Spleen (tissue), 11 donors: ENCODE data around the gene LRP1B. TPM values are rescaled to one million over a fixed set of nuclear protein-coding genes. Genes with fewer than 3 reads are reported as not detected.

Source experiments
- DNase-seq: peaks from one replicate; pipeline ENCODE4 v3.0.0-alpha.2; 2020
- H3K27ac ChIP-seq, 8 donors: fragments of 200-600 bp; sonication (generic) in 7 of 8; 1 replicate in 4 of 8; 2 replicates in 4 of 8; pipeline versions ENCODE4 v1.5.0 to v1.8.0; 2016 to 2021; ENCODE audit warnings: inconsistent platforms in 4 of 8, mild to moderate bottlenecking in 4 of 8, moderate library complexity in 1 of 8
- H3K27me3 ChIP-seq, 7 donors: fragments of 200-600 bp; sonication (generic) in 6 of 7; replicated peaks in 1 of 7; 1 replicate in 4 of 7; 2 replicates in 3 of 7; pipeline versions ENCODE4 v1.5.0 to v1.8.0; 2016 to 2021; ENCODE audit warnings: inconsistent platforms in 3 of 7, mild to moderate bottlenecking in 1 of 7
- H3K36me3 ChIP-seq, 6 donors: fragments of 200-600 bp; sonication (generic) in 5 of 6; 1 replicate in 4 of 6; 2 replicates in 2 of 6; pipeline versions ENCODE4 v1.5.0 to v1.8.0; 2016 to 2021; ENCODE audit warnings: inconsistent platforms in 2 of 6
- H3K4me1 ChIP-seq, 6 donors: fragments of 200-600 bp; sonication (generic) in 5 of 6; 1 replicate in 3 of 6; 2 replicates in 3 of 6; pipeline versions ENCODE4 v1.5.0 to v1.8.0; 2016 to 2021; ENCODE audit warnings: inconsistent platforms in 3 of 6
- H3K4me3 ChIP-seq, 8 donors: fragments of 200-600 bp; sonication (generic) in 7 of 8; 1 replicate in 4 of 8; 2 replicates in 4 of 8; pipeline versions ENCODE4 v1.5.0 to v1.8.0; 2016 to 2021; ENCODE audit warnings: inconsistent platforms in 4 of 8, mild to moderate bottlenecking in 4 of 8, moderate library complexity in 2 of 8
- H3K9me3 ChIP-seq, 8 donors: fragments of 200-600 bp; sonication (generic) in 7 of 8; 1 replicate in 4 of 8; 2 replicates in 4 of 8; pipeline versions ENCODE4 v1.5.0 to v1.8.0; 2016 to 2021; ENCODE audit warnings: inconsistent platforms in 4 of 8
- CTCF ChIP-seq, 11 experiments: fragments of 200-600 bp in 7 of 11; fragments of 450-650 bp in 4 of 11; sonication (generic) in 4 of 11; IDR thresholded peaks in 8 of 11; conservative IDR thresholded peaks in 3 of 11; 1 replicate in 7 of 11; 2 replicates in 4 of 11; pipeline versions ENCODE4 v1.4.0 to v1.8.0; 2016 to 2021; ENCODE audit warnings: antibody characterized with exemption in 11 of 11, inconsistent platforms in 4 of 11, mild to moderate bottlenecking in 1 of 11
- POLR2A ChIP-seq, 3 donors: fragments of 450-650 bp; IDR thresholded peaks; one replicate each; pipeline ENCODE4 v1.5.1; 2017; ENCODE audit warnings: antibody characterized with exemption in 3 of 3, mild to moderate bottlenecking in 1 of 3
- POLR2AphosphoS5 ChIP-seq, 3 donors: sonication (generic); formaldehyde crosslinking; IDR thresholded peaks; one replicate each; pipeline ENCODE4 v1.5.1; 2017; ENCODE audit warnings: antibody characterized with exemption in 3 of 3
- WGBS, 5 donors: extraction: QIAGEN DNeasy Blood & Tissue Kit in 3 of 5; methylation state at CpG; one replicate each; pipeline versions ENCODE4 v1.1.5 to v1.1.7; 2013 to 2018; 5-methylcytosine and 5-hydroxymethylcytosine counted together
- intact Hi-C: fragments of 100-400 bp; cut with DNase I; formaldehyde crosslinking; loops from one replicate; pipeline ENCODE4 v1.15.0; 2023; ENCODE audit warnings: low total_unique reads
- polyA plus RNA-seq, 3 donors: library from polyadenylated mRNA; stranded (reverse); fragments of 200-250 nt; gene quantifications; one replicate each; pipeline ENCODE4 v1.2.1, GENCODE V29; 2013
- total RNA-seq, 7 donors: library from RNA; depleted of rRNA in 3 of 7; stranded (reverse); fragments of >200 nt in 3 of 7; fragmentation: NEBNext Ultra II Directional in 4 of 7; extraction: Animal tissue kit (Norgen Biotek cat#: 25700) in 4 of 7; gene quantifications; one replicate each; pipeline versions ENCODE4 v1.1.0 to v1.2.1, GENCODE V29; 2016 to 2021
- donor health status: healthy with polysubstance abuse.
- donor health status: DM: no; HTN: no; CAD: no; lungs with moderate emphysema.
- donor health status: DM: no; HTN: no; CAD: no.
- donor health status: Bipolar disorder and iron deficiency.
- donor health status: healthy.
- donor health status: DM: no; HTN: no; CAD: no.
- donor health status: DM: yes; HTN: yes; CAD: no.

LRP1B gene
- total and polyA plus RNA-seq, 10 donors: 0.02 to 0.85 (median 0.08) TPM; not detected in 2

DNA sequence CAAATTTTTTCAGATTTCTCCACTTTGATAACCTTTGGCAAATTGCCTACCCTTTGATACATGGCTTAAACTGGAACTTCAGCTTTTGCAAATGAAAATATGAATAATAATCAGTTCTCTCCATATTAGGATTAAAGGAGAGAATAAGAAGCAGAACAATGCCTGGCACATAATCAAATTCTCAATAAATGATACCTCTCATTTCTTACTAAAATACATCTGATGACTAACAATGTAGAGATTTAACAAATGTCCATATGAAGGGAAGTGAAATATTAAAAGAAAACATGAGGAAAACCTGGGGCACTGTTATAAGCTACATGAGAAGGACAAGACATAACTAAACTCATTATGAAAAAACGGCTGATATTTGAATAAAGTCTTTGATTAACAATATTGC is 1103.6 kb downstream of the LRP1B start:
- no peak for DNase-seq
- WGBS, 5 donors: 73 to 96% (median 76%) methylated on average over 1 of the region's 1 CpG
- intact Hi-C loops: no loop called here
- H3K4me3 ChIP-seq: no peak overlapping the region
- no peak overlapping the region for H3K27ac ChIP-seq
- H3K27me3 ChIP-seq: no peaks in the 10 kb centered on the region
- H3K9me3 ChIP-seq: peaks cover 0 to 24% (median 12%) of the 10 kb centered on the region in 8 donors
- no peaks in the 10 kb centered on the region for H3K36me3 ChIP-seq
- no peaks in the 10 kb centered on the region for H3K4me1 ChIP-seq
- TF ChIP-seq POLR2A (IDR thresholded peaks at IDR 0.05): no peak
- TF ChIP-seq POLR2AphosphoS5 (IDR thresholded peaks at IDR 0.05): no peak
- no peak for TF ChIP-seq CTCF (IDR thresholded peaks at IDR 0.05 in 8 of 11, conservative IDR thresholded peaks at IDR 0.05 in 3 of 11)

DNA sequence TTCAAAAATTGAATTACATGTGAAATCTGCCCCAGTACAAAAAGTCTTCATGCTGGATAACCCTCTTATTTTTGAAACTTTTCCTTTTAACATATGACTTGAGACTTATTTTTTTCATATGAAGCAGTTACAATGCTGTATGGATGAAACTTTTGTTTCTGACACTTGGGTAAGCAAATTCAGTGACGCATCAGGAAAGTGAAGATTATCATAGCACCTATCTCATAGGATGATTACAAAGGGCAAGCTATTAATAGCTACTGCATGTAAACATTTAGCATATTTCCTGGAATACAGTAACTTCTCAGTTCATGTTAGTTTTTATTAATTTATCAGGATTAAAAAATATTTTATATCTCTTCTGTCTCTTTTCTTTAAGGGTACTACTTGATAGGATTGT is 1109.2 kb downstream of the LRP1B start:
- TF ChIP-seq POLR2A (IDR thresholded peaks at IDR 0.05) (no peak), POLR2AphosphoS5 (IDR thresholded peaks at IDR 0.05) (no peak), CTCF (IDR thresholded peaks at IDR 0.05 in 8 of 11, conservative IDR thresholded peaks at IDR 0.05 in 3 of 11) (no peak)

GRCh38 chr2:141021109-141021508 is 1109.7 kb downstream of the LRP1B start:
- no peak overlapping the region for H3K27ac ChIP-seq
- intact Hi-C loops: no loop called here
- H3K4me1 ChIP-seq: no peaks in the 10 kb centered on the region
- no peaks in the 10 kb centered on the region for H3K9me3 ChIP-seq
- WGBS, 5 donors: 58 to 88% (median 80%) methylated on average over 1 of the region's 1 CpG
- H3K4me3 ChIP-seq: no peak overlapping the region
- H3K36me3 ChIP-seq: no peaks in the 10 kb centered on the region
- H3K27me3 ChIP-seq: no peaks in the 10 kb centered on the region
- no peak for DNase-seq
- TF ChIP-seq POLR2A (IDR thresholded peaks at IDR 0.05): no peak
- no peak for TF ChIP-seq CTCF (IDR thresholded peaks at IDR 0.05 in 8 of 11, conservative IDR thresholded peaks at IDR 0.05 in 3 of 11)
- no peak for TF ChIP-seq POLR2AphosphoS5 (IDR thresholded peaks at IDR 0.05)

More for the DNA sequence above, 1109.2 kb downstream of the LRP1B start:
- H3K4me3 ChIP-seq: no peak overlapping the region
- intact Hi-C loops: no loop called here
- no peaks in the 10 kb centered on the region for H3K27me3 ChIP-seq
- 81 to 91% (median 87%) methylated on average over 1 of the region's 1 CpG for WGBS, 5 donors
- H3K36me3 ChIP-seq: no peaks in the 10 kb centered on the region
- no peak for DNase-seq
- no peaks in the 10 kb centered on the region for H3K4me1 ChIP-seq
- H3K27ac ChIP-seq: no peak overlapping the region
- peaks cover 0 to 1% (median 0%) of the 10 kb centered on the region in 8 donors for H3K9me3 ChIP-seq

DNA sequence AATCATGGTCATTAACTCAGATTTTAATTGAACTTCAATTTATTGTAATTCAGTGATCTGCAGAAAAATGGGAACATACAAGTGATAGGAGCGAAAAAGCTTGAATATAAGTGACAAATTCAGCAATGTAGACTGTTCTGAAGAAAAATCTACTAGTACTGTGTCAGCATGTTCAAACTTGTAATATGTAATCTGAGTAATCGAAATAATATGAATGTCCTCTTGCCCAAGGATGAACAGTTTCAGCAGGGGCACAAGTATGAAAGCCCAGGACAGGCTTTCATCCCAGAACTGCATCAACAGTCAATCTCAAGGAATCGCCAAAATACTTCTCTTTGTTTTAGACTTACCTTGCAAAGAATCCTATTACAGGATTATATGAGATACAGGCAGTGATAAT is 1110.5 kb downstream of the LRP1B start:
- Histone ChIP-seq H3K36me3 (no peaks in the 10 kb centered on the region), H3K27ac (no peak overlapping the region), H3K4me3 (no peak overlapping the region), H3K4me1 (no peaks in the 10 kb centered on the region), H3K9me3 (no peaks in the 10 kb centered on the region), H3K27me3 (no peaks in the 10 kb centered on the region)
- intact Hi-C loops: no loop called here
- WGBS, 5 donors: 76 to 93% (median 83%) methylated on average over 3 of the region's 3 CpGs
- DNase-seq: no peak
- TF ChIP-seq POLR2AphosphoS5 (IDR thresholded peaks at IDR 0.05): no peak
